HG02970 (cell line): Measurements from ENCODE around the gene PPDPF.
A peak's percentile ranks its signal among the peaks of the same experiment; 100 is the strongest.

Experiments
- ATAC-seq: cut with Tn5 transposase; IDR thresholded peaks from one replicate; pipeline ENCODE4 v1.9.1; 2021; ENCODE audit warnings: mild to moderate bottlenecking, moderate library complexity, moderate number of reproducible peaks; ENCODE audit not compliant: unreplicated experiment, low FRiP score

PPDPF gene

DNA sequence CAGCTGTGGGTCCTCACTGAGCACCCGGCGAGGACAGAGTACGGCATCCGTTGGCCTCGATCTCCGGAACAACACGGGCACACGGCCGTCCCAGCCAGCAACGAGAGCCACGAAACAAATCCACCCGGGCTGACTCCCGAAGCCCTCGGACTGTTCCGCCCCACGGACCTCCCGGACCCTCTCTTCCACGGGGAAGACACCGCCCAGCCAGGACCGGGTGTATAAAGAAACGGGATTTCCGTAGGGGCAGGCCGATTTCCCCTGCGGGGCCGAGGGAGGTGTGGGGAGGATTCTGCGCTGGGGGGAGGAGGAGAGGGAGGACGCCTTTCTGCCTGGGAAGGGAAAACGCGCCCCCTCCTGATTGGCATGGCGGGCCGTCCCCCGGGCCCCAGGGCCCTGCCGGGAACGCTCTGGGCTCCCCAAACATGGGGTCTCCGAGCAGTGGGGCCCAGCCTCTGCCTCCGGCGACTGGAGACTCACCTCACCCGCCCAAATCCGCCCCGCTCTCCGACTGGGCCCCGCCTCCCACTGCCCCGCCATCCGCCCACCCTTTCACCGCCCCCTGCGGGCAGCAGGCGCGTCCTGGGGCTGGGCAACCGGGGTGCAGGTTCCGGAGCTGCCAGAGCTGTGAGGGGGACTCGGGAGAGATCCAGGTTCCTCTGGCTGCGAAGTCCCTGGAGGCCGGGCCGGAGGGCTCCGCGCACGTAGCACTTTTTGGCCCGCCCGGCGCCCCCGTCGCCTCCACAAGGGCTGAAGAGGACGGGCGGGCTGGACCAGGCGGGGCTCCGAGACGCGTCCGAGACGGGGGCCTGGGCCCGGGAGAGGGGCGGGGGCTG, 679 bp upstream of the PPDPF start:
- ATAC-seq, result peak; percentile 37

DNA sequence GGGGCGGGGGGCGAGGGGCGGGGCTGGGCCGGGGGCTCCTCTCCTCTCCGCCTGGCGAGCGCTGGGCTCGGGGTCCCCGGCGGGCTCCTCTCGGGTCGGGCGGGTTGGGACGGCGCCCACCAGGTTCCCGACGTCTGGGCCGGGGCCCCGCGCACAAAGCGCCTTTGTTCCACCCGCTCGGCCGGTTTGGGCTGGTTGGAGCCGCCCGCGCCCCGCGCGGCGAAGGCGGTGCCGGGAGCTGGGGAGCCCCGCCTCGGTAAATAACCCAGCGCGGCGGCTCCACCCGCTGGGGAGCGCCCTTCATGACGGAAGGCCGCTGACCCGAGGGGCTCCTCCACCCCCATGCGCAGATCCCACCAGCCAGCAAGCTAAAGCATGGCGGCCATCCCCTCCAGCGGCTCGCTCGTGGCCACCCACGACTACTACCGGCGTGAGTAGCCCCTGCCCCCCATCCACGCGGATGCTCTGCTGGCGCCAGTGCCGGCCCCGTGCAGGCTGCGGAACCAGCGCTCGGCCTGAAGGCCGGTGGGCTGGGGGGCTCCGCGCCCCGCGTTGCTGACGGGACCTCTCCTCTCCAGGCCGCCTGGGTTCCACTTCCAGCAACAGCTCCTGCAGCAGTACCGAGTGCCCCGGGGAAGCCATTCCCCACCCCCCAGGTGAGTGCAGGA, 503 bp downstream of the PPDPF start:
- ATAC-seq, result peak; percentile 18

DNA sequence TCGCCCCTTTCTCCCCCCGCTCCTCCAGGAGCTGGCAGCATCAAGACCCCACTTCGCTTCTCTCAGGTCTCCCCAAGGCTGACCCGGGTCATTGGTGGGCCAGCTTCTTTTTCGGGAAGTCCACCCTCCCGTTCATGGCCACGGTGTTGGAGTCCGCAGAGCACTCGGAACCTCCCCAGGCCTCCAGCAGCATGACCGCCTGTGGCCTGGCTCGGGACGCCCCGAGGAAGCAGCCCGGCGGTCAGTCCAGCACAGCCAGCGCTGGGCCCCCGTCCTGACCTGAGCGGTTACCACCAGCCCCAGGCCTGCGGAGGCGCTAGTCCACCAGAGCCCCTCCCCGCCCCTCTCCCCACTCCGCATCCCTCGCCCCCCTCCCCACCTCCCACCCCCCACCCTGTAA, 1.0 kb downstream of the PPDPF start:
- no peak for ATAC-seq

DNA sequence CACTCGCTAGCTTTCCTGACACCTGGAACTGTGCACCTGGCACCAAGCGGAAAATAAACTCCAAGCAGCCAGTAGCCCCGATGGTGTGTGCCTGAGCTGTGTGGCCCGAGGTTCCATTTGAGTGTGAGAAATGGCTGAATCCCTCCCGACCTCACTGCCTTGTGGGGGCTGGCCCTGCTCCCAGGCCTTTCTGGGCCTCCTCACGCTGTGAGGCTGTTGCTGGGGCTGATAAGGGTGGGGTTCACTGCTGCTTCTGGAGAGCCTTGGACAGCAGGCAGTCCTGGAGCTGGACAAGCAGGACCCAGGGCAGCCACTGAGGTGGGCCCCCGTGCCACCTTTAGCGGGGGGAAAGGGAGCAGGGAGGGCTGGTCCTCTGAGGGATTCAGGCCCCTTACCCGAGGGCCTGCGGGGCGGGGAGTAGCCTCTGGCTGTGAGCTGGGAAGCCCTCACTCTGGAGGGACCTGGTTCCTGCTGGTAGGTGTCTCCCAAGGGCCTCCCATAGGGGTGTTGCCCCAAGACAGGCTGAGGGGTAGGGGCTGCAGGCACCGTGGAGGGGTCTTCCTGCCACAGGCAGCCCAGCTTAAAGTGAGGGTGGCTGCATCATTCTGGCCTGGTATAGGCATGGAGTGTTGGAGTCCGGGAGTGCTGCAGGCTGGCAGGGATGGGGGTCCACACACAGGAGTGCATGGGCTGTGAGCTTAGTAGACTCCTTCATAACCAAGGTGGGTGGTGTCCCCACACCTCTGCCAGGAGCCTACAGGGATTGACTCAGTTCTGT, 1.7 kb downstream of the PPDPF start:
- ATAC-seq, result no peak

DNA sequence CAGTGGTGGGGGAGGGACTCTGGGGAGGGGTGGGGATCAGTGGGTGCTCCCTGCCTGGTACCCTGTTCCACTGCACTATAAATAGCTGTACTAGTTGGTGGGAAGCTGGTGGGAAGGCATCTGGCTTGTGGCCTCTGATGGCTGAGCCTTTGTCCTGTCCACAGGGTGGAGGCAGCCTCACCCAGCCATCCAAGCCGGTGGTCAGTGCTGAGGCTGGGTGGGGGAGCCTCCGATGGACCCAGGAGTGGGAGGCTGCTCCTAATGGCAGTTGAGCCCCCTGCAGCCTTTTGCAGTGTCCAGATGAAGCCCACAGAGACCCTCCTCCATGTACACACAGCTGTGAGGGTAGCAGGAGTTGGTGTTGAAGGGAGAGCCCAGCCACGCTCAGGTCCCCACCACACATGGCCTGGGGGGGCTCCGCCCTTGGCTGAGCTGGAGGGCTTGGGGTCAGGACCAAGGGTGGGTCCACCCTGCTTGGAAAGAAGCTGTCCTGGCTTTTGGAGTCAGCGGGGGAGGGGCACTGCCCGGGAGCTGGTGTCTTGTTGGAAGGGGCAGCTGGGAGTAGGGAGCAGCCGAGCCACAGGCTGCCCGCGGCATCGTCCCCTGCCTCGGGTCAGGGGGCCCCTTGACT, 2.5 kb downstream of the PPDPF start:
- ATAC-seq, result no peak

DNA sequence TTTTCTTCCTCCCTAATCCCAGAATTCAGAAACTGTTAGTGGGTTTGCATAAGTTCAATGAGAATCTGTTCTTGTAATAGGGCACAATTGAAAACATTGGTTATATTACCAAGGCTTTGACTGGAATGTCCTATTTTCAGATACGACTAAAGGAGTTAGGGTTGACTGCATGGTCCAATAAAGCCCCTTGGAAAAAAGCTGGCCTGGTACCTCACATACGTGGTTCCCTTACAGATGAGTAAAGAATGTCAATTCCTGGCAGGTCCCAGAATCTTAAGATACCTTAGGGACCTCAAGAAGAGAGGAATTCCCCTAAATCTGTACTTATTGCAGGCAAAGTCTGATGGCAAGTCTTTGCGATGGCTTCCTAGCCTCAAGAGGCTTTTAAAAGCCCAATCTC, 4.6 kb downstream of the PPDPF start:
- ATAC-seq, result no peak

DNA sequence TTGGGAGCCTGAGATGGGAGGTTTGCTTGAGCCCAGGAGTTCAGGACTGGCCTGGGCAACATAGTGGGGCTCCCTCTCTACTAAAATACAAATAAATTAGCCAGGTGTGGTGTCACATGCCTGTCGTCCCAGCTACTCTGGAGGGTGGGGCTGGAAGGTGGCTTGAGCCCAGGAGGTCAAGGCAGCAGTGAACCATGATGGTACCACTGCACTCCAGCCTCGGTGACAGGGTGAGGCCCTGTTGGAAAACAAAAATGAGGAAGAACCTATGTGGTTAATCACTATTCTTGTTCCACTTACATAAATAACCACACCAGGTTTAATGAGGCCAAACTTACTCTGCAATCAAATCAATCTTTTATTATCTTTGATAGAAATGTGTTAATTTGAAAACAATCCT, 5.4 kb downstream of the PPDPF start:
- no peak for ATAC-seq

DNA sequence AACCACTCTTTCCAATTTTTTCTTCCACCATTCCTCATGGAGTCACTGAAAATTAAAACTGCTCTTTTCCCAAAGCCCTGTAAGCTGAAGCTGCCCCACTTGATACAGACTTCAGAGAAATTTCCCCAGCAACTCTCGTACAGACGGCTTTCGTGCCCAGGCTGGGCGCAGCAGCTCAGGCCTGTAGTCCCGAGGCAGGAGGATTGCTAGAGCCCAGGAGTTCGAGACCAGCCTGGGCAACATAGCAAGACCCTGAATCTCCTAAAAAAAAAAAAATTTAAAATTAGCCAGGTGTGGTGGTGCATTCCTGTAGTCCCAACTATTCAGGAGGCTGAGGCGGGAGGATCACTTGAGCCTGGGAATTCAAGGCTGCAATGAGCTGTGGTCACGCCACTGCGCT, 6.6 kb downstream of the PPDPF start:
- ATAC-seq, result no peak

DNA sequence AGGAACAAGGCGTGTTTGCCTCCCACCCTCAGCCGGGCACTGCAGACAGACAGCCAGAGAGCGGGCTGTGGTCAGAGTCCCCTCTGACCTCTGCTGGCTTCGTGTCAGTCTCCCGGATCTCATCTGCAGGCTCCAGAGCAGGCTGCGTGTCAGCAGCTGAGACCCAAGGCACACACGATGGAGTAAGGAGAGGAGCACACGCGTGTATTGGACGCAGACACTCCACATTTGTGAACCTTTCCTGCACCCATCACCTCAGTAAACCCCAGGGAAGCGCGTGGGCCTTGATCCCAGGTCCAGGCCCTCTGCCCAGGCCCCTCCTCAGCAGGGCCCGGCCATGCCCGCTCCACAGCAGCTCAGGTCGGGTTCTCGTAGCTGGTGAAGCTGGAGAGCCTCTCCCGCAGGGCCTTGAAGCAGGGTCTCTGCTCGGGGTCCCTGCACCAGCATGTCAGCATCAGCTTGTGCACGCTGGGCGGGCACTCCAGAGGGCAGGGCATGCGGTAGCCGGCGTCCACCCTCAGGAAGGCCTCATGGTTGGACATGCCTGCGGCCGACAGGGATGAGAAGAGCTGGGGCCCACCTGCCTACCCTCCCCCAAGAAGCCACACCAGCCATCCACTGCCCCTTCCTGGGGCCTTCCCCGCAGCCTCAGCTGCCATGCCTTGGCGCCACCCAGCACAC, 8.8 kb downstream of the PPDPF start:
- ATAC-seq, result no peak

DNA sequence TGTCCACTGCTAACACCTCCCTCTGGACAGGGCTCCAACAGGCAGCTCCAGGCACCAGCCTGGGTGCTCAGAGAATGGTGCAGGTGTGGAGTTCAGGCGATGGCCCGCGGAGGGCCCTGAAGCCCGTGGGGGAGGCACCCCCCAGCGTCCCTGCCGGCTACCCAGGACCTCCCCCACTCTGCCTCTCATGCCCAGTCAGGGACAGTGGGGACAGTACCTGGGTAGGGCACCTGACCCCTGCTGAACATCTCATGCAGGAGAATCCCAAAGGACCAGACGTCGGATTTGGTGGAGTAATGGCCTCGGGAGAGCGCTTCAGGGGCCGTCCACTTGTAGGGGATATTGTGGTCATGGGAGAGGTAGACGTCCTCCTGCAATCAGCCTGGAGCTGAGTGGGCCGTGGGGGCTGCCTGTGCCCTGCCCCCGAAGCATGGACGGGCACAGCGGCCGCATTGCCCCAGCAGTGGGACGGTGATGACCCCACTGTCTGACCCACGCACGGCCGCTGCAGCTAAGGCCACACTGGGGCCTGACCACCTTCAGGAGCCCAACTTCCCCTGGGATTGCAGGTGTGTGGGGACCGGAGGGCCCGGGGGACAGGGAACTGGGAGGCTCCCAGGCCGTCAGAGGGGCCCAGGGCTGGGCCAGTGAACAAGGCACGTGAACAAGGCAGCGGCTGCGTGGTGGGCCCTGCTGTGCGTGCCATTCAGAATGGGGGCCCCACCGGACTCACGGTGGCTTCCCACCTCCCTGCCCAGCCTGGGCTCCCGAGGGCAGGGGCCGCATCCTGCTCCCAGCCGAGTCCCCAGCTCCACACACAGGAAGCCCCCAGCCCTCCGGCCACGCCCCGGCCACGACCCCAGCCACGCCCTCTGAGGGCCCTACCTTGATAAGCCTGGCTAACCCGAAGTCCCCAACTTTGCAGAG, 9.6 kb downstream of the PPDPF start:
- ATAC-seq, result no peak

DNA sequence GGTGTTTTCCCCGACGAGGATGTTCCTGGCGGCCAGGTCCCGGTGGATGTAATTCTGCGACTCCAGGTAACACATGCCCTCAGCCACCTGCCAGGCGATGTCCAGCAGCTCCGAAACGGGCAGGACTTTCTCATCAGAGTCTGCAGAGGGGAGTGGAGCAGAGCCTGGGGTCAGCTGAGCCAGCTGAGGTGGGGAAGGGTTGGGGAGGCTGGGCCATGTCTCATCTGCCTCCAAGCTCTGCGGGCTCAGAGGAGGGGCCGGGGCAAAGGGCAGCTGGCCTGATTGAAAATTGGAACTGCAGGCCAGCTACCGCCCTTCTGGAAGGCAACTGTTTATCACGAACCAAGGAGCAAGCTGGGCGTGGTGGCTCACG, 10.2 kb downstream of the PPDPF start:
- ATAC-seq, result no peak

DNA sequence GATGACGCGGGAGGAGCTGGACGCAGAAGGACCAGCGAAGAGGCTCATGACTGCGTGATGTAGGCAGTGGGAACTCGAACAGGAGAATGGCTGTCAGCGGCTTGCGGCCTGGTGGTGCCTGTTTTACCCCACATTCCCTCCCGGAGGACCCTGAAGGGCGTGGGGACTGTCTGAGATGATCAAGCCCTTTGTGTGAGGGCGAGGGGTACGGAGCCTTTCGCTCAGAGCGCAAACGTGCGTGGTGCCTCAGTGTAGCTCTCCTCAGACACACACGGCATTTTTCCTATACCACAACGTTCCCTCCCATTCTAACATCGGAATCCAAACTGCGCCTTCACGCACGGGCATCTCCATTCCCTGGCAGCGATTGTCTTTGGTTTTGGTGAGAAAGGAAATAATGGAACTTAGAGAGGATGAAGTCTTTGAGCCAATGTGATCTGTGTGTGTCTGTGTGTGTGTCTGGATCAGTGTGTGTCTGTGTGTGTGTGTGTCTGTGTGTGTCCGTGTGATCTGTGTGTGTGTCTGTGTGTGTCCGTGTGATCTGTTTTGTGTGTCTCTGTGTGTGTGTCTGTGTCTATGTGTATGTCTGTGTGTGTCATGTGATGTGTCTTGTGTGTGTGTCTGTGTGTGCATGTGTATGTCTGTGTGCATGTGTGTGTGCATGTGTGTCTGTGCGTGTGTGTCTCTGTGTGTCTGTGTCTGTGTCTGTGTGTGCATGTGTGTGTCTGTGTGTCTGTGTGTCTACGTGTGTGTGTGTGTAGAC, 11.3 kb downstream of the PPDPF start:
- no peak for ATAC-seq

DNA sequence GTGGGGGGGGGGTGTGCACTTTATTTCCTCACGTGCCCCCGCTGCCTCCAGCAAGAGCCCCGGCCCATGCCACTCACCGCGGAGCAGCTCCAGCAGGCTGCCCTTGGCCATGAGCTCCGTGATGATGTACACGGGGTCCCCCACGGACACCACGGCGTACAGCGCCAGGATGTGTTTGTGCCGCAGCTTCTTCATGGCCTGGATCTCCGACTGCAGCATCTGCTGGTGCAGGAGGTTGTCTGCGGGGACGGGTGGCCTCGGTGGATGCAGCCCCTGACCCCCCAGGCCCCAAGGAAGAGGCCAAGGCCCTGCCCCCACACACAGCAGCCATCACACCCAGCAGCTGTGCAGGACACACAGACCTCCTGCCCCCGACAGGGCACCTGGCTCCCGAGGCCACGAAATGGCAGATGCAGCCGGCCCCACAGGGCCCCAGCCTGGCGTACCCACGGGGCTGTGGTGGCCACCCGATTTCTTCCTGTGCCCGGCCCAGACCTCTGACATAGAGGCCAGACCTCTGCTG, 11.9 kb downstream of the PPDPF start:
- ATAC-seq, result no peak

DNA sequence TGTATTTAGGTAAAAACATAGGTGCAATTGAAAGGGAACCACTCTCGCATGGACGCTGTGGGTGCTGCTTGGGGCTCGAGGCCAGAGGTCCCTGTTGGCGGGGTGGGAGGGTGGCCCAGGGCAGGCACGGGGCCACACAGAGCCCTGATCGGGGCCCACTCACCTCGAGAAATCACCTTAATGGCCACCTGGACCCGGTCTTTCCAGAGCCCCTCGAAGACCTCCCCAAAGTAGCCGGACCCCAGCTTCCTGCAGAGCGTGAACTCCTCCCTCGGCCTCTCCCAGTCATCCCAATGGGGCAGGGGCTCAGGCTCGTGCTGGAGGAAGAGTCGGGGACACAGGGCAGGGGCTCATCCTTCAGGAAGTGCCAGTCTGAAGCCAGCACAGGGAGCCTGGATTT, 12.8 kb downstream of the PPDPF start:
- ATAC-seq, result no peak

DNA sequence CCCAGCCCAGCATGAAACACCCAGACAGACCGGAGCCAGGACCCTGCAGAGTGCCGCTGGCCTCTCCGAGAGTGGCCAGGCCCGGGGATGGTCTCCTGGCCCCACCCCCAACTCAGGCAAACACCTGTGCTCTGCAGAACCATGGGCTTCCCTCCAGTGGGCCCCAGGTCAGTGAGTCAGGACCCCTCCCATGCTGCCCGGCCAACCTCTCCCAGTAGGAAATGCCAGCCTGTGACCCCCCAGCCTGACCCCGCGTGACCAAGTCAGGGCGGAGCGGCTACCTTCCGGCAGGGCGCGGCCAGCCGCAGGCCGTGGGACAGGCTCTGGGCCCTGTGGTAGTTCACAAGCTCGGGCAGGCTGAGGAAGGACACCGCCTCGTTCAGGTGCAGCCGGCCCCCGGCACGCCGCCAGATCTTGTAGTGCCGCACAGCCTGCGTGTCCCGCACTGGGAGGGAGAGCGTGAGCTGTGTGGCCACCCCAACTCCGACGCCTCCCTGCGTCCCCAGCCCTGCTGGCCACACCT, 13.4 kb downstream of the PPDPF start:
- no peak for ATAC-seq

DNA sequence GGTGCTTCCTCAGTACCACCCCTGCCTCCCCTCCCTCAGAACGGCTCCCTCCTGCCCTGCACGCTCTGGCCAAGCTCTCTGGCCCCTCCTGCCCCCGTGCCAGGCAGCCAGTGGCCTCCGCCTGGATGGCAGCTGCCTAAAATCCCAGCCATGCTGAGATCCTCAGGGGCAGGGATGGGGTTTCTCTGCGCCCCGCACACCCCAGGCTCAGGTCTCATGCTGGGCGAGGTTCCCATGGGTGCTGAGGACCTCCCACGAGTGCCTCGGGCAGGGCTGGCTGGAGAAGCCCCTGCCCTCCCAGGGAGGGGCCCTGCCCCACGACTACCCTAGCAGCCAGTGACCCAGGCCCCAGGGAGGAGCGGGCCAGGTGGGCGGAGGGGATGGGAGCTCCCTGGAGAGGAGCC, 13.9 kb downstream of the PPDPF start:
- ATAC-seq, result no peak

DNA sequence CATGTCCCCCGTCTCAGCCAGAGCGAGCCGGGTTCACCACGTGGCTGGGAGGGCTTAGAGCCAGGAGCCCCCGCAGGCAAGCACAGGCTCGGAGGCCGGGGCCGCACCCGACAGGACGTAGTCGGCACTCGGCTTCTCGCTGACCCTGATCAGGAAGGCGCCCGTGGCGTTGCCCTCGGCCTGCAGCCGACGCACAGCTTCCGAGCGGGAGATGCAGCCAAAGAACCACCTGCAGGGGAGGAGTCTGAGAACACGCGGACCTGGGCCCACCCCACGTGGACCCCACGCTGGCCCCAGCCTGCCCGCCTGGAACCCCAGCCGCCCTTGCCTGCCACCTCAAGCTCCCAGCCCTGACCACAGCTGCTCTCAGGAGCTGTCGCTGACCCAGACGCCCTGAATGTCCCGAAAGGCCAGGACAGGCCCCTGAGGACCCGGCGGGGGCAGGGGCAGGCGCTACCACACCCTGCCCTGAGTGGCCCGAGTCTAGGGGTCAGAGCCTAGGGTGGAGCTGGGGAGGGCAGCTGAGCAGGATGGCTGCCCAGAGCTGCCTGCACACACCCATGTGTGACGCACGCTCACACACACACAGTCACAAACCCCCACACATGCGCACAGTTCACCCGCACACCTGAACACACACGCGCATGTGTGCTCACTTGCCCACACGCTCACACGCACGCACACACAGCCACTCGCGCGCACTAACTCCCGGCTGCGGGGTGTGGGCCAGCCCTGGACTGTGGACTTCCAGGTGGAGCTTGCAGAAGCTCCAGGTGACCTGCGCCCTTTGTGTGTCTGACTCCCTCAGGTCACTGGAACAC, 14.5 kb downstream of the PPDPF start:
- ATAC-seq, result no peak
